Measurements from ENCODE around the gene ZNF689.

DNA sequence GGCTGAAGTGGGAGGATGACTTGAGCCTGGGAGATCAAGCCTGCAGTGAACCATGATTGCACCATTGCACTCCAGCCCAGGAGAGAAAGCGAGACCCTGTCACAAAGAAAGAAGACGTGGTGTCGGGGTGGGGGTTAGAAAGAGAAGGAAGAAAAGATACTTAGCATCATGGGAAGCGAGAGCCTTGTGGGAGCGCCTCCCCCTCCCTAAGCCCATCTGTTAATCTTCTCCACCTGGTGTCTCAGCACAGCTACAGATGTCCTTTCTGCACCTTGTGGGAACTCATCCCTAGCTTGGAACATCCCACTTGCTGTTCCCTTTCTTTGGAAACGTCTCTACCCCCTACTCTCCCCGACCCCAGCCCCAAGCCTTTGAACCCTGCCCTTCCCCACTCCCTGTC lies 44.7 kb downstream of the ZNF689 start:
- no peak for TF ChIP-seq POLR2AphosphoS5 (IDR thresholded peaks at IDR 0.05)
- TF ChIP-seq, protein P1, sequence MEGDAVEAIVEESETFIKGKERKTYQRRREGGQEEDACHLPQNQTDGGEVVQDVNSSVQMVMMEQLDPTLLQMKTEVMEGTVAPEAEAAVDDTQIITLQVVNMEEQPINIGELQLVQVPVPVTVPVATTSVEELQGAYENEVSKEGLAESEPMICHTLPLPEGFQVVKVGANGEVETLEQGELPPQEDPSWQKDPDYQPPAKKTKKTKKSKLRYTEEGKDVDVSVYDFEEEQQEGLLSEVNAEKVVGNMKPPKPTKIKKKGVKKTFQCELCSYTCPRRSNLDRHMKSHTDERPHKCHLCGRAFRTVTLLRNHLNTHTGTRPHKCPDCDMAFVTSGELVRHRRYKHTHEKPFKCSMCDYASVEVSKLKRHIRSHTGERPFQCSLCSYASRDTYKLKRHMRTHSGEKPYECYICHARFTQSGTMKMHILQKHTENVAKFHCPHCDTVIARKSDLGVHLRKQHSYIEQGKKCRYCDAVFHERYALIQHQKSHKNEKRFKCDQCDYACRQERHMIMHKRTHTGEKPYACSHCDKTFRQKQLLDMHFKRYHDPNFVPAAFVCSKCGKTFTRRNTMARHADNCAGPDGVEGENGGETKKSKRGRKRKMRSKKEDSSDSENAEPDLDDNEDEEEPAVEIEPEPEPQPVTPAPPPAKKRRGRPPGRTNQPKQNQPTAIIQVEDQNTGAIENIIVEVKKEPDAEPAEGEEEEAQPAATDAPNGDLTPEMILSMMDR (IDR thresholded peaks at IDR 0.05), result no peak

All from sigmoid colon (tissue), 4 donors.